DMS79 treated with DMSO at 0.1 percent for 48 hours (cell line): Measurements from ENCODE around the gene CCDC18.

Experiments used
- DNase-seq: peaks from one replicate; lab custom pipeline; 2025; lab: John Stamatoyannopoulos, UW

Gene CCDC18

DNA sequence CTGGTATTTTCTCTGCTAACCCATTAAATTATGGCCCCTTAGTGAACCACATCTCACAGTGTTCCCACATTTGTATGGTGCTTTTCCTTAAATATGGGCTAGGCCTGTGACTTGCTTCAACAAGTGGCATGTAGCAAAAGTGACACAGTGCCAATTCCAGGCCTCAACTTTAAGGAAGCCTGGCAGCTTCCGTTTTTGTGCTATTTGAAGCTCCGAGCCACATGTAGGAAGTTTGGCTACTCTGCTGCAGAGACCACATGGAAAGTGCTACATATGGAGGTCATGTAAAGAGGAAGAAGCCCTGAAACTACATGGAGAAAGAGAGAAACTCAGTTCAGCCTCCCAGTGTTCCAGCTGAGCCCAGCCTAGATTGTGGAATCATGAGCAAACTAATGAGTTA lies 136.7 kb downstream of the CCDC18 start:
- no peak for DNase-seq

DNA sequence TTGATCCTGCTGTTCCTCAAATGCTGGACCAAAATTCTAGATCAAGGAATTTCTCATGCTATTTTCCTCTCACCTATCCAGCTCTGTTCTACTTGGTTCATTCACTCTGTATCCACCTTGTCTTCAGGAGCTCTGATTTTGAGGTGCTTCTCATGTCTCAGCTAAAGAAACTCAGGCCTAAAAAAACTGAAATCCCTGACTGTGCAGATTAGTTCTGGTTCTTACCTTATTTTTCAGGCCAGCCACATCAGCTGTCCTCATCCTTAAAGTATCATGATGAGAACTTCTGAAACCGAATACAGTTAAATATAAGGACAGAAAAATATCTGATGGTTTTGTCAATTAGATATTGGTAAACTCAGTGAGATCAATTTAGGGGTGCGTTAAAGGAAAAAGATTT lies 137.4 kb downstream of the CCDC18 start:
- DNase-seq, result no peak

DNA sequence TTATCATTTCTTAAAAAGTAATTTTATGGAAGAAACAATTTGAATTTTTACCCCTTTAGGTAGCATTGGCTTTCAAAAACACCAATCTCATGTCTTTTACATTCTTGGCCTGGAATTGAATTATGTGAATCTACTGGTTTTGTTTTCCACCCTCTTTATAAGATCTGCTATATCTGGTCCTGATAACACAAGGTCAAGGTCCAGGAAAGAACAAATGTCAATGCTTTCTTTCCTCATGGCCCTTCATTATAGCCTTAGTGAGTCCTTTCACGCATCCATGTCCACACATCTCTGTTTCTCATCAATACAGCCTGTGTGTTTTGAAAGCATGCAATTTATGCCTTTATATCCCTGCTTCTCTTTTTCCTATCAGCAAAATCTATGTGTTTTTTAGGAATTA lies 141.2 kb downstream of the CCDC18 start:
- DNase-seq, result no peak

DNA sequence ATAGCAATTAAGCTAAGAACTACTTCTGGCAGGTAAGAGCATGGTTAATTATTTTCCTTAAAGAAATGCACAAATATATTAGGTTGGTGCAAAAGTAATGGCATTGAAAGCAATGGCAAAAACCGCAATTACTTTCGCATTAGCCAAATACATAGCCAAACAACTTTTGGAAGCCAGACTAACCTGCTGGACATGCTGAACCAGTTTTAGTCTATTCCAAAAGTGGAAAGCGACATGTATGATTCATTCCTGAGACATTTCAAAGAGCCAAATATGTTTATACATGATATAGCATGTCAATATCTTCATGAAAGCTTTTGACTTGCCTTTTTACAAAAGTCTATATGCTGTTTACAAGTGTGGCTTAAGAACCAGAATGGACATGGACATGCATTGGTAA lies 141.8 kb downstream of the CCDC18 start:
- no peak for DNase-seq

DNA sequence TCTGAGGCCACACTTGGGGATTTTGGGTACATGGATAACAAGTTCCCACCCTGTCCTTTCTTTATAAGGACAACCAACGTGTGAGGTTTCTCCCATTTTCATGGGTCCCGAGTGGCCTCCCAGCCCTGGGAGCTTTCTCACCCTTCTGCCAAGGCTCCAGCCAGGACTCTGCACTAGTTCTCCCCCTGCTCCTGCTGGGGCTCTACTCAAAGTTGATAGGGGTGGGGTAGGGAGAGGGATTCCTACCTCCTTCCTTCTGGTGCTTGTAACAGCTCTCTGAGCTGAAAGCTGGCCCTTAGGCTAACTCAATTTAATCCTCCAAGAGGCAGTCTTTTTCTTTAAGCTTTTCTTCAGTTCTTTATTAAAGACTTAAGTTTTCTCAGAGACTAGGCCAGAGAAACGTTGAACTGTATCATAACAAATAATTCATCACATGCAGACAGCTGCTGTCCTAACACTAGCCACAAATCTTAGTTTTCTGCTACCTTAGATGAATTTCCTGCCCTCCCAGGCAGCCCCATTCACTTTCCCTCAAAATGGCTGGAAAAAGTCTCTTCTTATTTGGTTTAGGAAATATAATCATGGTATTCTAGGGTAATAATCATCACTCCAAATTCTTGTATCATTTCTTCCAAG lies 142.8 kb downstream of the CCDC18 start:
- no peak for DNase-seq

DNA sequence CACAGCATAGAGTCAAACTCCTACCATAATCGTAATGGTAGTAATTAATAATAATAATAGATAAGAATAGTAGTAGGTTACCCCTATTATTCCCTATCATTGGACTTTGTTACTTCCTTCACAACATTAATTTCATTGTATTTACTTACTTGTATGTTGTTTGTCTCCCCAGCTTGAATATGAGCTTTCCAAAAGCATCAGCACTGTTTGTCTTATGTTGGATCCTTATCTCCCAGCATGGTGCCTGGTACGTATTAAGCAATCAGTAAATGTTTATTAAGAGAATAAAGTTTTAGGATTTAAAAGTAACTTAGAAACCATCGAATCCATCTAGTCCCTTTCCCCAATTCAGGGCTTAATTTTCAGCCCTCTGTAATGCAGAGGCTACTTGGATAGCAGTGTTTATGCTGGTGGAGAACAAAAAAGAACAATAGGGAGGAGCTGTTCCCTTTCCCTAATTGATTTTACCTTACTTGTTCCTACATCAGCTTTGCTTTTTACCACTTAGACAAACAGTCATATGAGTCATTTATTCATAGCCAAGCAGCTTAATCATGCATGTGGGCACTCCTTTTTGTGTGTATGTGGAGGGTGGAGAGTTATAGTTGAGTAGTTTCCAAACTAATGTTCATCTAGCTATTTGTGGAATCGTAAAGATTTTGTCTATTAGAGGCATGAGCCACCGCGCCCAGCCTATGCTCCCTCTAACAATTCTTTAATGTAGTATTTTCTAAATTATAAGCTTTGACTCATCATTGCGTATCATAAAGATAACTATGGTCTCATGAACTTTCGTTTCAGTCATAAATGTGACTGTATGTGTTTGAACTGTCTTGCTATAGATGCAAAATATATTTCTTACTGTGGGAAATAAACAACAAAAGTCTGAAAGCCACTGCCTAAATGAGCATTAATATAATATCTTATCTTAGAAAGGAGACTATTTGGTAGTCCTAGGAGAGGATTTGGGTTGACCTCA lies 144.3 kb downstream of the CCDC18 start:
- DNase-seq, result no peak
